HL-60 (cell line): Measurements from ENCODE around the gene HDAC7.

Experiments
- GABPA ChIP-seq: IDR thresholded peaks from 2 replicates; pipeline ENCODE4 v1.6.1; 2012; ENCODE audit warnings: low read depth
- TF ChIP-seq, protein P1 (sequence below): IDR thresholded peaks from one replicate; pipeline ENCODE4 v1.5.1; 2011; ENCODE audit warnings: low read length, control low read depth, inconsistent platforms; ENCODE audit not compliant: insufficient read depth

DNA sequence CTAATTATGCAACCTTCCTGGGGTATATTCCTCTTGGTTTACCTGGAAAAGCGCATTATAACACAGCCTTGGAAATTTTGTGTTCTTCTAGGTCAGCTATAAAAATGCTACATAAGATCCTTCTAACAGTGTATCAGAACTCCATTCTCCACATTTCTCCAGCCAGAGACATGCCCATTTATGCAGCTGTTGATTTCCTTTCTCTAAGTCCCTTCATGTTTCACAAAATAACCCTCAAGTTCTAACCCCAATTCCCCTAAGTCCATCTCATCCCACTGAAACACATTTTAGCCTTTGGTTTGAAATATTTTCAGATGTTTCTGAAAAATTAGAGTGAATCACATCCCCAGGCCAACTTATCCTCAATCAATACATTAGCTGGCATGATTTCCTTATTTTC lies 20.9 kb upstream of the HDAC7 start:
- TF ChIP-seq, protein P1, sequence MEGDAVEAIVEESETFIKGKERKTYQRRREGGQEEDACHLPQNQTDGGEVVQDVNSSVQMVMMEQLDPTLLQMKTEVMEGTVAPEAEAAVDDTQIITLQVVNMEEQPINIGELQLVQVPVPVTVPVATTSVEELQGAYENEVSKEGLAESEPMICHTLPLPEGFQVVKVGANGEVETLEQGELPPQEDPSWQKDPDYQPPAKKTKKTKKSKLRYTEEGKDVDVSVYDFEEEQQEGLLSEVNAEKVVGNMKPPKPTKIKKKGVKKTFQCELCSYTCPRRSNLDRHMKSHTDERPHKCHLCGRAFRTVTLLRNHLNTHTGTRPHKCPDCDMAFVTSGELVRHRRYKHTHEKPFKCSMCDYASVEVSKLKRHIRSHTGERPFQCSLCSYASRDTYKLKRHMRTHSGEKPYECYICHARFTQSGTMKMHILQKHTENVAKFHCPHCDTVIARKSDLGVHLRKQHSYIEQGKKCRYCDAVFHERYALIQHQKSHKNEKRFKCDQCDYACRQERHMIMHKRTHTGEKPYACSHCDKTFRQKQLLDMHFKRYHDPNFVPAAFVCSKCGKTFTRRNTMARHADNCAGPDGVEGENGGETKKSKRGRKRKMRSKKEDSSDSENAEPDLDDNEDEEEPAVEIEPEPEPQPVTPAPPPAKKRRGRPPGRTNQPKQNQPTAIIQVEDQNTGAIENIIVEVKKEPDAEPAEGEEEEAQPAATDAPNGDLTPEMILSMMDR = no peak
- no peak for TF ChIP-seq GABPA
